H9 (cell line): ENCODE data around the gene CCND3. TPM values are rescaled to one million over a fixed set of nuclear protein-coding genes. Genes with fewer than 3 reads are reported as not detected.
A peak's percentile ranks its signal among the peaks of the same experiment; 100 is the strongest.

Experiments
- DNase-seq: peaks from one replicate; pipeline ENCODE4 v3.0.0-alpha.2; 2017
- H2AFZ ChIP-seq: one replicate; pipeline ENCODE4 v1.6.1; 2013; ENCODE audit warnings: mild to moderate bottlenecking, low read length, control low read depth, moderate library complexity
- H2AK5ac ChIP-seq: 2 replicates; pipeline ENCODE4 v1.6.1; 2013; ENCODE audit warnings: low read length, control low read depth, mixed read lengths; ENCODE audit not compliant: insufficient read length
- H2BK120ac ChIP-seq: one replicate; pipeline ENCODE4 v1.6.1; 2013; ENCODE audit warnings: low read depth, mild to moderate bottlenecking, low read length, control low read depth, inconsistent platforms; ENCODE audit not compliant: poor library complexity, severe bottlenecking
- H2BK12ac ChIP-seq: 2 replicates; pipeline ENCODE4 v1.6.1; 2013; ENCODE audit warnings: low read length, control low read depth, mixed read lengths, low read depth; ENCODE audit not compliant: insufficient read length
- H2BK15ac ChIP-seq: 2 replicates; pipeline ENCODE4 v1.6.1; 2013; ENCODE audit warnings: low read depth, low read length, control low read depth
- H2BK20ac ChIP-seq: one replicate; pipeline ENCODE4 v1.6.1; 2013; ENCODE audit warnings: low read depth, mild to moderate bottlenecking, low read length, control low read depth, inconsistent platforms; ENCODE audit not compliant: poor library complexity, severe bottlenecking
- H2BK5ac ChIP-seq: 2 replicates; pipeline ENCODE4 v1.6.1; 2013; ENCODE audit warnings: low read length, control low read depth, mixed read lengths; ENCODE audit not compliant: insufficient read length
- H3K14ac ChIP-seq: 2 replicates; pipeline ENCODE4 v1.6.1; 2013; ENCODE audit warnings: low read length, control low read depth; ENCODE audit not compliant: insufficient read depth
- H3K18ac ChIP-seq: 2 replicates; pipeline ENCODE4 v1.6.1; 2013; ENCODE audit warnings: low read depth, mild to moderate bottlenecking, mixed read lengths, low read length, control low read depth; ENCODE audit not compliant: insufficient read length
- H3K23ac ChIP-seq: 2 replicates; pipeline ENCODE4 v1.6.1; 2013; ENCODE audit warnings: low read length, control low read depth, mixed read lengths, low read depth; ENCODE audit not compliant: insufficient read length
- H3K23me2 ChIP-seq: 2 replicates; pipeline ENCODE4 v1.6.1; 2013; ENCODE audit warnings: low read depth, mild to moderate bottlenecking, mixed read lengths, low read length, control low read depth; ENCODE audit not compliant: insufficient read length, poor library complexity, severe bottlenecking
- H3K27ac ChIP-seq: 2 replicates; pipeline ENCODE4 v1.5.1; 2013; ENCODE audit warnings: low read length, control low read depth, mixed read lengths, low read depth; ENCODE audit not compliant: insufficient read length
- H3K27me3 ChIP-seq: 2 replicates; pipeline ENCODE4 v1.6.1; 2013; ENCODE audit warnings: low read length, control low read depth, inconsistent platforms; ENCODE audit not compliant: insufficient read depth
- H3K4ac ChIP-seq: 2 replicates; pipeline ENCODE4 v1.6.1; 2013; ENCODE audit warnings: low read depth, mild to moderate bottlenecking, control low read depth, inconsistent platforms, low read length, moderate library complexity
- H3K4me1 ChIP-seq: 2 replicates; pipeline ENCODE4 v1.6.1; 2013; ENCODE audit warnings: low read length, control low read depth, inconsistent platforms; ENCODE audit not compliant: insufficient read depth
- H3K4me2 ChIP-seq: 2 replicates; pipeline ENCODE4 v1.6.1; 2013; ENCODE audit warnings: low read length, control low read depth, mixed read lengths; ENCODE audit not compliant: insufficient read length, insufficient read depth
- H3K56ac ChIP-seq: 2 replicates; pipeline ENCODE4 v1.6.1; 2013; ENCODE audit warnings: low read depth, mild to moderate bottlenecking, mixed read lengths, low read length, control low read depth; ENCODE audit not compliant: insufficient read length
- H3K79me1 ChIP-seq: 2 replicates; pipeline ENCODE4 v1.6.1; 2013; ENCODE audit warnings: low read depth, mild to moderate bottlenecking, moderate library complexity, low read length, control low read depth, inconsistent platforms; ENCODE audit not compliant: insufficient read depth, poor library complexity, severe bottlenecking
- H3K79me2 ChIP-seq: 2 replicates; pipeline ENCODE4 v1.6.1; 2013; ENCODE audit warnings: low read length, control low read depth, inconsistent platforms; ENCODE audit not compliant: insufficient read depth
- H3K9ac ChIP-seq: 2 replicates; pipeline ENCODE4 v1.6.1; 2013; ENCODE audit warnings: low read length, control low read depth, mixed read lengths; ENCODE audit not compliant: insufficient read length; ENCODE audit errors: extremely low read depth
- H3K9me3 ChIP-seq: one replicate; pipeline ENCODE4 v1.6.1; 2013; ENCODE audit warnings: low read depth, low read length, inconsistent platforms; ENCODE audit not compliant: control insufficient read depth
- H3T11ph ChIP-seq: one replicate; pipeline ENCODE4 v1.6.1; 2013; ENCODE audit warnings: mild to moderate bottlenecking, low read length, control low read depth, inconsistent platforms
- H4K20me1 ChIP-seq: one replicate; pipeline ENCODE4 v1.6.1; 2013; ENCODE audit not compliant: control insufficient read depth, insufficient read length, insufficient read depth
- H4K5ac ChIP-seq: 2 replicates; pipeline ENCODE4 v1.6.1; 2013; ENCODE audit warnings: low read depth, mild to moderate bottlenecking, mixed read lengths, low read length, control low read depth; ENCODE audit not compliant: insufficient read length
- H4K8ac ChIP-seq: replicated peaks from 2 replicates; pipeline ENCODE4 v1.6.1; 2013; ENCODE audit warnings: low read length, control low read depth, mixed read lengths, low read depth; ENCODE audit not compliant: insufficient read length
- H4K91ac ChIP-seq: 2 replicates; pipeline ENCODE4 v1.6.1; 2013; ENCODE audit warnings: low read depth, mild to moderate bottlenecking, moderate library complexity, mixed read lengths, low read length, control low read depth; ENCODE audit not compliant: insufficient read length
- H3K27ac Mint-ChIP-seq, 3 experiments: 2 replicates in 2 of 3; 3 replicates in 1 of 3; pipeline ENCODE4 v1.8.0; 2020 to 2021; ENCODE audit warnings: mixed read lengths in 3 of 3, mild to moderate bottlenecking in 1 of 3, moderate library complexity in 1 of 3
- H3K27me3 Mint-ChIP-seq: 2 replicates; pipeline ENCODE4 v1.8.0; 2021; ENCODE audit warnings: low read depth, mild to moderate bottlenecking, moderate library complexity, mixed read lengths
- H3K36me3 Mint-ChIP-seq, 3 experiments: 2 replicates in 2 of 3; 3 replicates in 1 of 3; pipeline ENCODE4 v1.8.0; 2020 to 2021; ENCODE audit warnings: low read depth in 3 of 3, mixed read lengths in 3 of 3; ENCODE audit not compliant: insufficient read depth in 1 of 3
- H3K4me1 Mint-ChIP-seq, 2 experiments: 2 replicates each; pipeline ENCODE4 v1.8.0; 2020; ENCODE audit warnings: mixed read lengths in 2 of 2
- H3K4me3 Mint-ChIP-seq, 2 experiments: 2 replicates in 1 of 2; 3 replicates in 1 of 2; pipeline ENCODE4 v1.8.0; 2020 to 2021; ENCODE audit warnings: mild to moderate bottlenecking in 2 of 2, mixed read lengths in 2 of 2, moderate library complexity in 1 of 2
- H3K9me3 Mint-ChIP-seq, 2 experiments: 2 replicates in 1 of 2; 3 replicates in 1 of 2; pipeline ENCODE4 v1.8.0; 2020; ENCODE audit warnings: mild to moderate bottlenecking in 2 of 2, mixed read lengths in 2 of 2, moderate library complexity in 1 of 2
- WGBS: extraction: QIAGEN DNeasy Blood & Tissue Kit; methylation state at CpG from one replicate; pipeline ENCODE4 v1.1.7; 2013; ENCODE audit warnings: missing lambda C conversion rate, low lambda C conversion rate, mixed read lengths; ENCODE audit not compliant: insufficient read length; ENCODE audit errors: extremely low coverage; 5-methylcytosine and 5-hydroxymethylcytosine counted together
- total RNA-seq: library from RNA; stranded (reverse); gene quantifications from 2 replicates; pipeline ENCODE4 v1.2.1, GENCODE V29; 2021
- TF ChIP-seq, protein P1 (sequence below): fragments of 200-600 bp; sonication (generic); conservative IDR thresholded peaks from 3 replicates; pipeline ENCODE4 v1.8.0; 2021; ENCODE audit warnings: antibody characterized with exemption, mild to moderate bottlenecking

CCND3 gene
- total RNA-seq, 1 experiment from 2014 or later: 24.2 TPM

DNA sequence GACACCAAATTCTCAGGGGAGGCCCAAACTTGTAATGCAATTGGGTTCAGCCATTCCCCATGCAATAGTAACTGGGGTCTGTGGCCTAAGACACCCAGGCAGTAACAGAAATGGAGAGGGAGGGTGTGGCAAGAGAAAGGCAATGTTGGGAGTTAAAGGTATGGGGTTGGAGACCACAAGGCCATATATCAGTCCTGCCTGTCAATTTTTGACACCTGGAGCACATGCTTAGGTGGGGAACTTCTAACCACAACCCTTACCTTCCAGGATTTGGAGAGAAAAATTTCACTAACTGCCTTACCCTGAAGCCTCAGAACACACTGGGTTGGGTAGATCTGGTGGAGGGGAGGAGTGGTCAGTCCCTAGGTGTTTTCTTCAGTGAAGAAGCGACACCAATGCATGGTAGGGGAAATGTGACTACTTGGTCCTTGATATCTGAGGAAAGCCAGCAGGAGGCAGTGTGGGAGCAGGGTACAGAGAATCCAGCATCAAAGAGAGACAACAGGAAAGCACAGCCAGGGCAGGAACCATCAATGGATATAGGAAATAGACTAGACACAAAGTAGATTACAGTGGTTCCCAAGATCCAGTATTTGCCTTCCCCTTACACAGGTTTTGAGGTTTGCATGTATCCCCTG is 39.6 kb downstream of the CCND3 start:
- no peaks in the 10 kb centered on the region for H3K27me3 Mint-ChIP-seq
- Histone ChIP-seq H4K91ac (no peak overlapping the region), H4K20me1 (no peaks in the 10 kb centered on the region), H3K18ac (no peak overlapping the region), H2BK120ac (no peak overlapping the region), H2AK5ac (no peak overlapping the region), H3K14ac (no peak overlapping the region), H3K9ac (no peak overlapping the region), H2AFZ (no peak overlapping the region), H3K4me1 (no peaks in the 10 kb centered on the region), H2BK20ac (no peak overlapping the region), H3K9me3 (no peaks in the 10 kb centered on the region), H2BK15ac (no peak overlapping the region), H4K8ac (no peak overlapping the region), H3K79me2 (no peaks in the 10 kb centered on the region), H3K27ac (no peak overlapping the region), H2BK5ac (no peak overlapping the region), H3K23ac (no peak overlapping the region), H3K4me2 (no peak overlapping the region), H3K27me3 (no peaks in the 10 kb centered on the region), H2BK12ac (no peak overlapping the region), H3K79me1 (no peaks in the 10 kb centered on the region), H3T11ph (no peak overlapping the region), H4K5ac (no peak overlapping the region), H3K23me2 (no peaks in the 10 kb centered on the region), H3K4ac (no peak overlapping the region), H3K56ac (no peak overlapping the region)
- WGBS: no CpG with 5 or more reads among the region's 1 CpG
- peak; percentile 47 for DNase-seq
- H3K4me1 Mint-ChIP-seq: no peaks in the 10 kb centered on the region
- H3K9me3 Mint-ChIP-seq: no peaks in the 10 kb centered on the region
- H3K4me3 Mint-ChIP-seq: no peak overlapping the region
- TF ChIP-seq, protein P1, sequence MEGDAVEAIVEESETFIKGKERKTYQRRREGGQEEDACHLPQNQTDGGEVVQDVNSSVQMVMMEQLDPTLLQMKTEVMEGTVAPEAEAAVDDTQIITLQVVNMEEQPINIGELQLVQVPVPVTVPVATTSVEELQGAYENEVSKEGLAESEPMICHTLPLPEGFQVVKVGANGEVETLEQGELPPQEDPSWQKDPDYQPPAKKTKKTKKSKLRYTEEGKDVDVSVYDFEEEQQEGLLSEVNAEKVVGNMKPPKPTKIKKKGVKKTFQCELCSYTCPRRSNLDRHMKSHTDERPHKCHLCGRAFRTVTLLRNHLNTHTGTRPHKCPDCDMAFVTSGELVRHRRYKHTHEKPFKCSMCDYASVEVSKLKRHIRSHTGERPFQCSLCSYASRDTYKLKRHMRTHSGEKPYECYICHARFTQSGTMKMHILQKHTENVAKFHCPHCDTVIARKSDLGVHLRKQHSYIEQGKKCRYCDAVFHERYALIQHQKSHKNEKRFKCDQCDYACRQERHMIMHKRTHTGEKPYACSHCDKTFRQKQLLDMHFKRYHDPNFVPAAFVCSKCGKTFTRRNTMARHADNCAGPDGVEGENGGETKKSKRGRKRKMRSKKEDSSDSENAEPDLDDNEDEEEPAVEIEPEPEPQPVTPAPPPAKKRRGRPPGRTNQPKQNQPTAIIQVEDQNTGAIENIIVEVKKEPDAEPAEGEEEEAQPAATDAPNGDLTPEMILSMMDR: peak; percentile 59
- peak overlapping the region in 1 of 3 experiments; percentile 59; a peak in 2 of 7 replicates for H3K27ac Mint-ChIP-seq
- H3K36me3 Mint-ChIP-seq: peaks cover 3 to 36% (median 26%) of the 10 kb centered on the region in 3 experiments; a peak in 6 of 7 replicates
